HT-29 (cell line): Measurements from ENCODE around the gene NPAS3. TPM values are rescaled to one million over a fixed set of nuclear protein-coding genes. Genes with fewer than 3 reads are reported as not detected.

Experiments used
- DNase-seq: peaks from one replicate; pipeline ENCODE4 v3.0.0-alpha.2; 2015; ENCODE audit warnings: low spot score
- total RNA-seq: library from RNA; depleted of rRNA; stranded (reverse); fragments of >200 nt; shearing (Covaris generic); gene quantifications from 2 replicates; pipeline ENCODE4 v1.2.3, GENCODE V29; 2014

The NPAS3 gene
- total RNA-seq, 1 experiment from 2014 or later: not detected

- DNase-seq: no peak
Observed at GRCh38 chr14:33542338-33543287, 603.9 kb downstream of the NPAS3 start.

DNA sequence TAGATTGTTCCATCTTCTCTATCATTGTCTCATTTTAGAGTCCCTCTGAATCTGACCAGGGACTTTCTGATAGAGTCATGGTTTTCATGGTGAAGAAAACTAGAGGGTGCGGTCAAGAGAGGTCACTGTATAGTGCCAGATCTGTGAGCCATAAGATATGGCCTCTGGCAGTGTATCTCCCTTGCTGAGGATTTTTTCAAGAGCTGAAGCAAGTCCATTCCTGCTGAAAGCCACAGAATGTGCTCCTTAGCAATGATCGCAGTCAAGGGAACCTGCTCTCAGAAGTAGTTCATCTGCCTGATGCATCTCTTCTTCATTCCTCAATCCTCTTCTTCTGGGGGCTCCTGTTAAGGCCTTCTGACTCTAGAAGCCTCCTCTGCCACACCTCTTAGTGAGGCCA is 607.0 kb downstream of the NPAS3 start:
- DNase-seq: no peak

GRCh38 chr14:33548606-33549005 is 609.9 kb downstream of the NPAS3 start:
- DNase-seq: no peak

DNA sequence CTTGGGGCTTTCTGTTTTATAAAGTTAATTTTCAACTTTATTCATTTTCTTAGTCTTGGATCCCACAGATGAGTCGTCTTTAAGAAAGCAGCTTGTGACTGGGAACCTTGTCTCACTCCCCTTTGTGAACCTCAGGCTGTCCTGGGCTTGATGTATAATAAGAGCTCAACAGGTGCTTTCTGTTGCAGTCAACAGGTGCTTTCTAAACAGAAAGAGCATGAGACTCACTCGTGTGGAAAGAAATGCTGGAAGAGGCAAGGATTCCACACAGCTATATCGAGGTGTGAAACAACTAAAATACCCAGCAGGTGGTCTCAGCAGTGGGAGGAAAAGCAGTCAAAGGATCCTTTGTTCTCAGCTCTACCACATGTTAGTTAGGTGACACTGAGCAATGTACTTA is 613.3 kb downstream of the NPAS3 start:
- DNase-seq: no peak

GRCh38 chr14:33553706-33554278 is 615.1 kb downstream of the NPAS3 start:
- no peak for DNase-seq

DNA sequence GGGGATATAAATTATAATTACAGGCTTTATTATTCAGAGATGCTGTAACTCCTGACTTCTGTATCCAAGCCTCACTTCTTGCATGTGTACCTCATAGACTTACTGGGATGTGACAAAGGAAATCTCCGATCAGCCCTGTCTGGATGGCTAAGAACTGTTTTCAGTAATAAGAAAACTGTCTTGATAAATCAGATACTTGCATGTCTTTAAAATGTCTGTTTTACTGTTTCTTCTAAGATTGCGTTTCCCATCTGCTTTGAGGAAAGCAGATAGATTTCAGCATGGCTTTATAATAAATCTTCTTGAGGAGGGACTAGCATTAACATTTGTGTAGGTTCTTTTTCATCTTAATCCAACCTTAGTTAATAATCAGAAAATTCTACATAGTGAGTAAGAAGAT is 616.3 kb downstream of the NPAS3 start:
- no peak for DNase-seq

DNA sequence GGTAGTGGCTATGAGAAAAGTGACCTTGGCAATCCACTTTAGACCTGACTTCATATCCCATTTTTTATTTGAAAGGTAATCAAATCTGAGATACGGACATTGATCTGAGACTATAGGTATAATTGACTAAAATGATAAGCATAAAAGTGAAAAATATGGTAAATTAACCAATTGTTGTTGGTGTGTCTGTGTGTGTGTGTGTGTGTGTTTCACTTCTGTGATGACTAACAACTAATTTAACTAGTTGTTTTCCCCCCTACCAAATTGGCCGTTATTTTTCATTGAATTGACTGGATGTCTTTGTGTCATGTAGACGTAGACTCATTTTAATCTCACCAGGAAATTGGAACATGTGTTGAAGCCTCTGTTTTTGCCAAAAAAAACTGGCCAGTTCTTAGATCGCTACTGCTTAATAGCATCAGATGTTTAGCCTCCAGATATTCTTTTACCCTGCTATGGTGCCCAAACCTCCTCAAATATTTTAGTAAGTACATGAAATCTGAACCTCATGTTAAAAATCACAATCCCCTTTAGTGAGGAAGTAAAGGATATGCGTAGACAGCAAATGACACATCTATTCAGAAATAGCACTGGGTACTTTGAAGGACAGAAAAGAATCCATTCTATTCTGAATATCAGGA is 617.2 kb downstream of the NPAS3 start:
- DNase-seq: no peak

GRCh38 chr14:33556382-33557121 is 617.9 kb downstream of the NPAS3 start:
- DNase-seq: no peak

- DNase-seq: no peak
Observed at GRCh38 chr14:33560718-33561431, 622.2 kb downstream of the NPAS3 start.

- no peak for DNase-seq
Observed at GRCh38 chr14:33561488-33562175, 623.0 kb downstream of the NPAS3 start.

DNA sequence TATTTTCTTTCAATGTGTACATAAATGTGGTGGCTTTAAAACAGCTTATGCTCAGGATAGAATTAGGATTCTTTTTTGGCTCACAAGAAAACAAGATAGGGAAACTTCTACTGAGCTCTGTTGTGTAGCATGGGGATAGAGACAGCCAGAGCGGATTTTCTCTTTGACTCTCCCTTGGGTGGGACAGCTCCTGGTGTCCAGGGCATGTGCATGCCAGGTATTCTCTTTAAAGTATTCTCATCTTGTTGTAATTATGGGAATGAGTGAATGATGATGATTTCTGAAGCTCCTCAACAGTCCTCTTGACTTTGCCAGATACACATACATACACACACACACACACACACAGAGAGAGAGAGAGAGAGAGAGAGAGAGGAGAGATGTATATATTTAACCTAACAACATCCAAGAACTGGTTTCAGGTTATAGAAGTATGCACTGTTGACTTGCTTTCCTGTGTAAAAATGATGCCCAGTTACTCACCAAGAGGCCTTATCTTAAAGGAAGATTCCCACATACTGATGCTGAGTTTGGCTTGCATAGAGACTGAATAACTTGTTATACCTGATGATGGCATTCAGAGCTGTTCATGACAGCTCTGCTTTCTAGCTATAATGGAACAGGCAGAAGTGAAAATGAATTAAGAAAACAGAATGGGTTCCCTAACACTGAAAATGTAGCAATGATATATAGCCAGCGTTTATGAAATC is 624.7 kb downstream of the NPAS3 start:
- DNase-seq: no peak

DNA sequence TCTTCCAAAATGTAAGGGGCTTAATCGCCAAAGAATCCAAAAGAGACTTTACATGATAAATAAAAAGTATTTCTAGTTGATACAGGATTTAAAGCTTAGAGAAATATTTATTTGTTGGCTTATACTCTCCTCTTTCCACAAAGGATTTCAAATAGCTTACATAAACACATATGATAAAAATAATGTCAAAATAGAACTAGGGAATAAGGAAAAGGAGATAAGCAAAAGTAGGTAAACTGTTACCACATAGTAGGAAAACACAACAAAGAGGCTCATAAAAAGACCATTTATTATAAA is 625.2 kb downstream of the NPAS3 start:
- no peak for DNase-seq

- no peak for DNase-seq
Observed at GRCh38 chr14:33564774-33565630, 626.3 kb downstream of the NPAS3 start.

DNA sequence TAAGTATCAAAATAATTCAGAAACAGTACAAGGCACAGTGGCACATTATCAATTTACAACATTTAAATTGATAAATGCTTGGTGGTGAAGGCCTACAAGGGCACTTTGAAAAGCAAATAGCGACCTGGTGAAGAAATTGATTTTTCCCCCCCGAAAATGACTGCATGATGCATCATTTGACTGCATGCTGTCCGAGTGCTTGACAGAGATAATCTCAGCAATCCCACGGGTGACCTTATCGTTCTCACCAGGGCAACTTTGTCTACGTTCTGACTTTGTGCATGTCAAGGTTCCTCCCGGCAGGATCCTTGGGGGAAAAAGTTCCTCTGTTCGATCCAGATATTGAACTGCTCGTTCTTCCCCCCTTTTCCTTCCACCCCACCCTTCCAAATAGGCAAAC is 627.4 kb downstream of the NPAS3 start:
- DNase-seq: no peak

GRCh38 chr14:33567023-33567728 is 628.5 kb downstream of the NPAS3 start:
- no peak for DNase-seq

GRCh38 chr14:33567731-33568130 is 629.1 kb downstream of the NPAS3 start:
- no peak for DNase-seq

DNA sequence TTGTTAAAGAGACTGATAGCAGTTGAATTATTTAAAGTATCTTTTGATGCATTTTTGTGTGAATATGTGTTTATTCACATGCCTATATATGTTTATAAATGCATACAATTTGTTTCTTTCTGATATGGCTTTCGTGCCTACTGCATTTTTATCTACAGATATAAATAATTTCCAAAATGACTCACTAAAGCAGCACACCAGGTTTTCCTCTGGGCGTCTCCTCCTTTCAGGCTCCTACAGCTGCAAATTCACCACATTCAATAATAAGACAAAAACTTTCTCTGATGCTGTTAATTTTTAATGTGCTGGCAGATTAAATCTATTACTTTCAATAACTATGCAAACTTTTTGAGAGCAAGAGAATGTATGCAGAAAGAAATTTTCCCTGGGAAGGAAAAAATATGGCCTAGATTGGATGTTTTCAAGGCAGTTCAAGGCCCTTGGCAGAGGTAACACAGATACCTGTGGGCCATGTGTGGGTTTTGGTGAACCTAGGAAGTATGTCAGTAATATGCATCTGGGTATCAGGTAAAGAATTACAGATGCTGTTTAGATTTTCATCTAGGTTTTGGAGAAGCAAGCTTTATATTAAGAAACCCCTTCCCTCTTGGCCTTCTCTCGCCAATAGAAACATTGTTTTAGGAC is 630.4 kb downstream of the NPAS3 start:
- DNase-seq: no peak
